Islet precursor cell (in vitro differentiated cells): ENCODE measurements around the gene SALL3.
"Not testable (repeated sequence)": the region's sequence is repeated elsewhere in the genome, so short reads cannot be mapped to it uniquely, and the experiment has no call there.

ENCODE experiments used
- DNase-seq: peaks from one replicate; pipeline ENCODE4 v3.0.0-alpha.2; 2018

The SALL3 gene

DNA sequence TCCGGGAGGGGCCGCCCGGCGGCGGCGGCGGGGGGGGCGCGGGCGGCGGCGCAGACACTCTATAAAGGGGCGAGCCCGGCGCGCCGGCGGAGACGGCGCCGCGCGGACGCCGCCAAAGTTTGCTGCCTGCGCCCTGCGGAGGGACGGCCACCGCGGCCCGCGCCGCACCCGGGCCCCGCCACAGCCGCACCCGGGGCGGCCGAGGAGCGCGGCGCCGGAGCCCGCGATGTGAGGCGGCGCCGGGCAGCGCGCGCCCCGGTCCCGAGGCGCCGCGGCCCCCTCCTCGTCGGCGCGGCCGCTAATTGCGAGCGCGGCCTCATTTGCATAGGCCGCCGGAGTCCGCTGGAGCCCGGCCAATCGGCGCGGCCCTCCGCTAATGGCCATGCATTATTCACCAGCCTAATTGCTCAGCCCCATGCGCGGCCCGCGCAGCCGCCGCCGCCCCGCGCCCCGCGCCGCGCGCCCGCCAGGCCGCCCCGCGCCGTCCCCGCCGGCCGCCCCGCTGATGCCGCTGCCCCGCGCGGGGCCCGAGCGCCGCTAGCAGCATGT is at the start of gene SALL3:
TSS of gene SALL3 (plus strand) at position 89 of the 549 bp plus-strand sequence. CDS start at position 546, 457 bp downstream.
- peak; percentile 82 for DNase-seq

DNA sequence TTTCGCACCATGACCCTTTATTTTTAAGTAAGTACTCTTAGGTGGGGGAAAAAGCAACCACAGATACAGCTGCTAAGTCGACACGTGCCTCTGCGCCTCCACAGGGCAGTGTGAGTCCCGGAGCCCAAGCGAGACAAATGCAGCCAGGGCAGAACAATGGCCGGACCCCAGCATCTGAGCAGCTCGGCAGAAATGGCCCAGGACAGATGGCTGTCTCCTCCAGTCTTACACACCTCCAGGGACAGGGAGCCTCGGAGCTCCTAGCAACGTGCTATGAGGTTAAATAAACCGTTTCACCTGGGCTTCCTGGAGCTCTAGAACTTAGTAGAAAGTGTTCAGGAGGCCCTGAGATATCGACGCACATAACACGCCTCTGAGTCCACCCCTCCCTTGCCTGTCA is 47.3 kb upstream of the SALL3 start:
- no peak for DNase-seq

DNA sequence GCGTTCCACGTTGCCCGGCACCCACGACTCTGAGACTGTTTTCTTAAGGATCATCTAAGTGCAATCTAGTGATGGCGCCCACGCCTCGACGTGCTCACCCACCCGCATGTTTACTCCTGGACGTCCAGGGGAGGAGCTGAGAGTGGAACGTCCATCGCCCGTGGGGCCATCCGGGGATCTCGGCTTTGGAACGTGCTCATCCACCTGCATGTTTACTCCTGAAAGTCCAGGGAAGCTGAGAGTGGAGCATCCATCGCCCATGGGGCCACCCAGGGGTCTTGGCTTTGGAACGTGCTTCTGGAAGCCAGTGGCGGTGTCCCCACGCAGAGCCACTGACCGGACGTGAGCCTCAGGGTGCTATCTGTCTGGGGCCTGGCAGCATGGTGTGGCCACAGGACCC is 45.6 kb upstream of the SALL3 start:
- no peak for DNase-seq

DNA sequence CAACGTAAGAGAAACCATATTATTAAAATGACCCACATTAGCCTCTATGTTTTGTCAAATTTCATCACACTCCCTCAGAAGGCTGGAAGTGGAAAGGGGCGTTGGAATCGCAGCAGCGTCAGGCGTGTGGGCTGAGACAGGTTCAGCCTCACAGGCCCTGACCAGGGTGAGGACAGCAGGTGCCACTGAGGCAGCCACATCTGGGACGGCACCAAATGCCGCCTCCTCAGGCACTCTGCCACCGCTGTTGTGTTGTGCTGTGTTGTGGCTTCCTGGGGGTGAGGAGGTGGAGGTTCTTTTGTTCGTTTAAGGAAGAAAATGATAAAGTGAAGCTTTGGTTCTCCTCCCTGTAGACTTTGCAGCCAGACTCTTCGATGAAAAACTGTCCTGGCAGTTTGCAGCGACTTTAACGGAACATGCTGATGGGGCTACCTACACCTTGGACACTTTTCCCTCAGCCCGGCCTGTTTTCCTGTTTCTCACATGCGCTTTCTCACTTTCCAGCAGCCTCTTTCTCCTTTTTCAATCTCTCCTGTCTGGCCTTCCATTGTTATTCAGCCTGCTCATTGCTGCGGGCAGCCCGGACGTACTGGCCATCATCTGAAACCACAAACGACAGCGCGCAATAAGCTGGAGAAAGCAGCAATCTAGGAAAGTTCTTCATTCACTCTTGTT is 44.9 kb upstream of the SALL3 start:
- no peak for DNase-seq

DNA sequence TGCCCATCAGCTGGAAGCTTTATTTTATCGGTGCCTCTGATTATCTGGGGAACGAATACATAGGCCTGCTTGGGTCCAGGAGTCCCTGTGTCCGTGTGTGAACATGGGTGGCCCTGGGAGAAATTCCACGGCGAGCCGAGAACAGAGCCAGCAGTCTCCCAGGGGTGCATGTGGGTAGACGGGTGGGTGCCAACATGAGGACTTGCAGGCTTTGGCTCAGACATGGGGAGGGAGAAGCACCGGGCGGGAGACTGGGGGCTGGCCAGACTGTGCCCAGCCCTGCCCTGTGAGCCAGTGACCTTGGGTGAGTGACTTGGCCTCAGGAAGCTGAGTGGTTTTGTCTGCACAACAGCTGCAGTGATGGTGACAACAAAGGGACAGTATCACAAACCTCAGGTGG is 44.2 kb upstream of the SALL3 start:
- no peak for DNase-seq

DNA sequence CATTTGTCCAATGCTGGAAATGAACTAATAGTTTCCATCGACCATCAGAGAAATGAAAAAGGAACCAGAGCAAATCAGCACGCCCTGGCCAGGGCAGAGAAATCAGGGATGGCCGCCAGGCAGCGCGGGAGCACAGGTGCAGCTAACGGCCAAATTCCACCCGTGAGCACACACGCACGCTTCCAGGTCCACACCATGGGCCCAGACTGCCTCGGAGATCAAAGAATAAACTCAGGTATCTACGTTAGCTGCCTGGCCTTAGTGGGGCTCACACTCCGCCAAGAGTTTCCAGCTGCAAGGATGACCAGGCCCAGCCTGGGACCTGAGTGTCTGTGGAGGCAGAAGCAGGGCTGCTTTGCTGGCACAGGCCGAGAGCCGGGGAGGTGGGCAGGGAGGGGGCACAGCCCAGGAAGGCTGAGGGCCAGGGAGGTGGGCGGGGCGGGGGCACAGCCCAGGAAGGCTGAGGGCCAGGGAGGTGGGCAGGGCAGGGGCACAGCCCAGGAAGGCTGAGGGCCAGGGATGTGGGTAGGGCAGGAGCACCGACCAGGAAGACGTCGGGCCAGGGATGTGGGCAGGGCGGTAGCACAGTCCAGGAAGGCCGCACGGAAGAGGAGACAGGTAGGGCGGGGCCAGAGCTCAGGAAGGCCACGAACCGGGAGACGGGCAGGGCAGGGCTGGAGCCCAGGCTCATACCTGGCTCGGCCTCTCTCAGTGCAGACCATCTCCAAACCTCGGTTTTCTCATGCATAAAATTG is 43.2 kb upstream of the SALL3 start:
- no peak for DNase-seq

DNA sequence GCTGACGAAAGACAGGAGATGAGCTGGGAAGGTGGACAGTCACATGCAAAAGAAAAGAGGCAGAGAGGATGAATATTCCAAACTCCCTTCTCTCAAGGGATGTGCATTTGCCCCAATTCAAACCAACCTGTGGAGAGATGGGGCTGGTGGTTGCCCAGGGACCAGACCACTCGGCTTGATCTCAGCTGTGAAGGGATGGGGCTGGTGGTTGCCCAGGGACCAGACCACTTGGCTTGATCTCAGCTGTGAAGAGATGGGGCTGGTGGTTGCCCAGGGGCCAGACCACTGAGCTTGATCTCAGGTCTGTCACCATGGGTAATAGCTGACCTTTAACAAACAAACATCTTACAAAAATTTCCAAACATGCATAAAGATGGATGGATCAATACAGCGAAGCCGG is 42.5 kb upstream of the SALL3 start:
- no peak for DNase-seq

DNA sequence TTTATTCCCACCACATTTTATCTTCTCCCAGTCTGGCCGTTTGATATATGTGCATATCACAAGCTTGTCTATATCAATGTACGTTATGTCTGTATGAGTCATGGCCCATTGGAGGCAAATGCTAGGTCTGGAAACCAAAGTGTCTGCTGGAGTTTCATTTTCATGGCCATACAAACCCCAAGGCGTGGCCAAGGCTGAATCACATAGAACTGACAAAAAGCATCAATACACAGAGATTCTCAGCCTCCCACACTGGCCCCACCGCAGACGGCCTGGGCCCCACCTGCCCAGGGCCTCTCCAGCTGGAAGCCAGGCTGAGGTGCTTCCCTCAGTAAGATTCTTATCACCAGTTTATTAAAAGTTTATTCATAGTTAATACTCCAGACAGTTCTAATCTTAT is 40.5 kb upstream of the SALL3 start:
- no peak for DNase-seq

DNA sequence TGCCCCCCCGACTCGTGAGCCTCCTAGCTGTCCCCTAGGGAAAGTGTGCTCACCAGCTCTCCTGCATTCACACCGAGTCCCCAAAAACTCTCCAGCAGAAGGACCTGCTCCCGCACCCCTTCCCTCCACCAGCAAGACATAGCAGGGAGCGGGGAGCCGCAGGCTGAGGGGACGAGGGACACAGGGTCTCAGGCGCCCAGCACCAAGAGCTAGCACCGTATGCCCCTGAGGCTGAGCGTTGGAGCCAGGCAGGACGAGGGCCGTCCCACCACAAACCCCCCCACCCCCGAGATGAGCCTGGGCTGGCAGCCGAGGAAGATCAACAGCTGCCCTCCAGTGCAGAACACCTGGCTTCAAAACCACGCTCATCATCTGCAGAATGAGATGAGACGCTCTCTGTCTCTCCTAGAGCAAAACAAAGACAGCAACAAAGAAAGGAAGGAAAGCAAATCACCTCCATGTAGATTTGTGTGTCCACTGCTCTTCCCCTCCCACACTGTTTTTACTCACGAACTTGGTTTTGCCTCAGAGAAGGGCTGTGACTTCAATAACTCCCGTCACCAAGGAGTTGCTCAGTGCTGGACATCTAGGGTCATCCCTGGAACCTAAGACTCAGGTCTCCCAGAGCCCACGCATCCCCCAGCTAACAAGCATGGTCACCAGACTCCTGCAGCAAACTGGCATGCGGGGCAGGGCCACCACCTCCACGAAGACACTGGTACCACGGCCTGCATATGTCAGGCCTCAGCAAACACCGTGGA is 39.7 kb upstream of the SALL3 start:
- no peak for DNase-seq

DNA sequence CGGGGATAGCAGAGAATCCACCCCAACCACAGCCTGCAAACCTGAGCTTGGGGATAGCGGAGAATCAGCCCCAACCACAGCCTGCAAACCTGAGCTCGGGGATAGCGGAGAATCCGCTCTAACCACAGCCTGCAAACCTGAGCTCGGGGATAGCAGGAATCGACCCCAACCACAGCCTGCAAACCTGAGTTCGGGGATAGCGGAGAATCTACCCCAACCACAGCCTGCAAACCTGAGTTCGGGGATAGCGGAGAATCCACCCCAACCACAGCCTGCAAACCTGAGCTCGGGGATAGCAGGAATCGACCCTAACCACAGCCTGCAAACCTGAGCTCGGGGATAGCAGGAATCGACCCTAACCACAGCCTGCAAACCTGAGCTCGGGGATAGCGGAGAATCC is 37.4 kb upstream of the SALL3 start:
- not testable (repeated sequence) for DNase-seq

DNA sequence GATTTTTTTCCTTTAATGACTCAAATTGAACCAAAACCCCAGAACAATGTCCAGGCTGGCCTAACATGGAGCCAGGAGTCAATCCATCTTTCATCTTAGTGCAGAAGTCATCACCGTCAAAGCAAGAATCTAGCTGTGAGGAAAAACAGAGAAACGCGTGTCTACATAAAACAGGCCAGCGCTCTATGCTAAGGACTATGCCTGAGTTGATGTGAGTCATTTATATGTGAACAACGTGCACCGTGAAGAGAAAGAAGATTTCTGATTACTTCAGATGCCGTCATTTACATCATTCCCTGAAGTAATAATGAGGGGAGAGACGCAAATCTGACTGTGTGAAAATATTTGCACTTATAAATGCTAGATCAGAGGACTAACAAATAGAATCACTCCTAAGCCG is 34.0 kb upstream of the SALL3 start:
- DNase-seq, result no peak

DNA sequence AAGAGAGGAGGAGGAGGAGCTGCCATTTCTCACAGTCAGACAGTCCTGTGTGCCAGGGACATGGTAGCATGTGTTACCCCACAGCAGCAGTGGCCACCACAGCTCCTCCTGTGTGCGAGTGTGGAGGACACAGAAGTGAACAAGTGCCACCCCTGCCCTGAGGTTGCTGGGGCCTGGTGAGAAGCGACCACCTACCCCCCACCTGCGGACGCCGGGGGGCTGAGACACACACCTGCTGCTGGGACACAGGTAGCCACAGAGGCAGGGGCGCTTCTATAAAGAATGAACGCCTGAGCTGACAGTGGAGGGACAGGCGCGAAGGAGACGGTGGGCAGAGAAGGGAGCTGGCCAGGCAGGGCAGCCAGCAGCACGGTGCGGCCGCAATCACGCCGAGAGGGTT is 32.3 kb upstream of the SALL3 start:
- DNase-seq, result no peak

DNA sequence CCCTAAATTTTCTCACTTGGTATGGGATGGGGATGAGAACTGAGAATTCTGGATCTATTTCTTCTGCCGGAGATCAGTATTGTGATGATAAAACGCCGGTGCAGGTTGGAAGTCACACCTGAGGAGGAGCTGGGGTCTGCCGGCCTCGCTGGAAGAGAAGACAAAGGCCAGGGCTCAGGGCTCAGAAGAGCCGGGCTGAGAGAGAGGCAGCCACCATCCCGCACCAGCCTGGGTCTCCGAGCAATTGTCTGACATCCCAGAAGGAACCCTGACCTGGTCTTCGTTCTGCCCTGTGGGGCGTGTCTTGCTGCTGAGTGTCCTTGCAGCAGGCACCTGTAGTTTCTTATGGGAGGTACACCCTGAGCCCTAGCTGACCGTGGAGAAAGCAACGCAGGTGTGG is 31.4 kb upstream of the SALL3 start:
- DNase-seq, result no peak

DNA sequence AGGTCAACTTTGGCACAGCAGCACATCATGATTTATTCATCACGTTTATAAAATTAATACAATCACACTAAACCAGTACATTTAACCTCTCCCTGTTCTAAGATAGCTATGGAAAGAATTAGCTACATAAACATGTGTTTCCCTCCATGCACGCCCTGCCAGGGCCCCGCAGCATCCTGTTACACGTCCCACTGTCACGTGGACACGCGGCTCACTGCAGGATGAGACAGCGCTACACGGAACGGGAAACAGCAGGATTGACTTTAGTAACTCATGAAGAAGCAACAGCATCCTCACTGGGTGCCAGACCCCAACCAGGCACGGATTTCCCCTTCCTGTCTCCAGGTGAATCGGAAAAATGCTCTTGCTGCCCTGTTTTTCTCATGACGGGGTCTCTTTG is 30.9 kb upstream of the SALL3 start:
- no peak for DNase-seq

DNA sequence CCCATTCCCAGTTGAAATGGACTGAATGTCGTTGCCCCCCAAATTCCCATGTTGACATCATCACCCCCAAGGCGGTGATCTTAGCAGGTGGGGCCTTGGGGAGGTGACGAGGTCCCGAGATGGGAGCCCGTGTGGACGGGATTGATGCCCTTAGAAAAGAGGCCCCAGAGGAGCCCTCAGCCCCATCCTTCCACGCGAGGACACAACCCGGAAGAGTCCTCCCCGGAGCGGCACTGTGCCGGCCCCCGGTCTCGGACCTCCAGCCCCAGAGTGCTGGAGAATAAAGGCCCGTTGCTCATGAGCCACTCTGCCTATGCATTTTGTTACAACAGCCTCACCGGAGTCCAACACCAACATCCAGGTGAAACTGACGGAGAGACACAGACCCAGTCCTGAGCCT is 30.4 kb upstream of the SALL3 start:
- DNase-seq, result no peak

DNA sequence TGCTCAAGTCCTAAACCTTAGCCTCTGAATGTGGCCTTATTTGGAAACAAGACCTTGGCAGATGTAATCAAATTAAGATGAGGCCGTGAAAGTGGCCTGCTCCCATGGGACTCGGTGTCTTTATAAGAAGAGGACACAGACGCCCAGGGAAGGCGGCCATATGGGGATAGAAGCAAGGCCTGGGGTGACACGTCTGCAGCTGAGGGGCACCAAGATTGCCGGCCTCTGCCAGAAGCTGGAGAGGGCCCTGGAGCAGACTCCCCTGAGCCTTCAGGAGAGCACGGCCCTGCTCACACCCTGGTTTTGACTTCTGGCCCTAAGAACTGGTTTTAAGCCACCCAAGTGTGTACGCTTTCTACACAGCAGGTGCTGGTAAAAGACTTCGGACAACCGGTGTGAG is 29.2 kb upstream of the SALL3 start:
- DNase-seq, result no peak

DNA sequence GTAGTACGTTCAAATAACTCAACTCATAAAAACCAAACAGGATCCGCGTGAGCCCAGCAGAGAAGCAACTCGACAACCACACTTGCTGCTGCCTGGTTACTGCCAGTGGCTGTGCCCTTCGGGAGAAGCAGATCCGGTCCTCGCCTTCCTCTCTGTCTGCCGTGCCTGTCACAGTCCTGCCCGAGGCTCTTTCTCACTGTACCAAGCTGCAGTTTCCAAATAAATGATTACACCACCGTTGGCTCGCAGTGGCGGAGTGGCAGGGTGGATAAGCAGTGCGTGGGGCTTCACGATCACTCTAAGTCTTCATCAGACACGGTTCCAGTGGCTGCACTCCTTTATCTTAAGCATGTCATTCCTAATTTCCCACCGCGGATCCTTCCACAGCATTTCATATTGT is 26.1 kb upstream of the SALL3 start:
- DNase-seq, result no peak

DNA sequence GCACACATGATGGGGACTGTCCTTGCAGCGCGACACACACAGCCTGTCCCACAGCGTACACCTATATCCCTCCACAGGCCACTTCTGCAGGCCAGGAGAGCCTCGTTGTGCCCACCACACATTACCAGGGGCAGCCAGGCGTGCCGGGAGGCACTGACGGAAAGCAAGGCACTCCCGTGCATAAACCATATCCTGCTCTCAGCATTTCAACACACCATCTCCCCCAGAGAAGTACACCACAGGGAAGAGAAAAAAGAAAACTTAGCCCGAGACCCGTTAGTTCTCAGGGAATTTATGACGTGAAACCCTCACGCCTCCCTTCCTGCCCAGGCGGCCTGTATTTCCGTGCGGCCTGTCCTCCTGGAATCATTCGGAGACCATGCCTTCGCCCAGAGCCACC is 24.6 kb upstream of the SALL3 start:
- DNase-seq, result no peak

DNA sequence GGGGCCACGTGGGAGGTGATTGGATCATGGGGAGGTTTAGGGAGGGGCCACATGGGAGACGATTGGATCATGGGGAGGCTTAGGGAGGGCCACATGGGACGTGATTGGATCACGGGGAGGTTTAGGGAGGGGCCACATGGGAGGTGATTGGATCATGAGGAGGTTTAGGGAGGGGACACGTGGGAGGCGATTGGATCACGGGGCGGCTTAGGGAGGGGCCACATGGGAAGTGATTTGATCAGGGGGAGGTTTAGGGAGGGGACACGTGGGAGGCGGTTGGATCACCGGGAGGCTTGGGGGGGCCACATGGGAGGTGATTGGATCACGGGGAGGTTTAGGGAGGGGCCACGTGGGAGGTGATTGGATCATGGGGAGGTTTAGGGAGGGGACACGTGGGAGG is 22.5 kb upstream of the SALL3 start:
- DNase-seq, result no peak

DNA sequence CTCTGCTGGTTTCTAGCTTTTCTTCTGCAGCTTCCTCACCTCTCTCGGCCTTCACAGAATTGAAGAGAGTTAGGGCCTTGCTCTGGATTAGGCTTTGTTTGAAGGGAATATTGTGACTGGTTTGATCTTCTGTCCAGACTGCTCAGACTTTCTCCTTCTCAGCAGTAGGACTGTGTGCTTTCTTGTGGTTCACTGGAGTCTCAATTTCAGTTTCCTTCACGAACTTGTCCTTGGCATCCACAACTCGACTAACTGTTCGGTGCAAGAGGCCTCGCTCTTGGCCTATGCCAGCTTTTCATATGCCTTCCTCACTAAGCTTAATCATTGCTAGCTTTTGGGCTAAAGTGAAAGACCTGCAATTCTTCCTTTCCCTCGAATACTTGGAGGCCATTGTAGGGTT is 18.9 kb upstream of the SALL3 start:
- no peak for DNase-seq

DNA sequence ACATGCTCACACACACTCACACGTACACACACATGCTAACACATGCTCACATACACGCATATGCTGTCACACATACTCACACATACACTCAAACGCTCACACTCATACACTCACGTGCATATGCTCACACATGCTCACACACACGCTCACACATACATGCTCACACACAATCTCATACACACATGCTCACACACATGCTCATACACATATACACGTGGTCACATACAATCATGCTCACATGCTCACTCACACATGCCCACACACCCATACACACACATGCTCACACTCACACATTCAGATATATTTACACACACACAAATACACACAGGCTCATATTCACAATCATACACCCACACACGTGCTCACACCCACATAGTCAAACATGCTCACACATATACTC is 17.5 kb upstream of the SALL3 start:
- no peak for DNase-seq

DNA sequence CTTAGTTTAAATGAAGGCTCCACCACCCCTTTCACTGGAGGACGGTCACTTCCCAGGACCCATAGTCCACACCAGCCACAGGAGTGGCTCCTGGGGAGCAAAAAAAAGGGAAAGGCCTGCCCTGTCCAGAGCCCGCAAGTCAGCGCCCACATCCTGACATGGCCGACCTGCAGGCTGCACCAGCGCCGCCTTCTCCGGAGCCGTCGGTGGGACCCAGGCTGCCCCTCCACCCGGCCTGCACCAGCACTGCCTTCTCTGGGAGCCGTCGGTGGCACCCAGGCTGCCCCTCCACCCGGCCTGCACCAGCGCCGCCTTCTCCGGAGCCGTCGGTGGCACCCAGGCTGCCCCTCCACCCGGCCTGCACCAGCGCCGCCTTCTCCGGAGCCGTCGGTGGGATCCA is 14.9 kb upstream of the SALL3 start:
- not testable (repeated sequence) for DNase-seq

DNA sequence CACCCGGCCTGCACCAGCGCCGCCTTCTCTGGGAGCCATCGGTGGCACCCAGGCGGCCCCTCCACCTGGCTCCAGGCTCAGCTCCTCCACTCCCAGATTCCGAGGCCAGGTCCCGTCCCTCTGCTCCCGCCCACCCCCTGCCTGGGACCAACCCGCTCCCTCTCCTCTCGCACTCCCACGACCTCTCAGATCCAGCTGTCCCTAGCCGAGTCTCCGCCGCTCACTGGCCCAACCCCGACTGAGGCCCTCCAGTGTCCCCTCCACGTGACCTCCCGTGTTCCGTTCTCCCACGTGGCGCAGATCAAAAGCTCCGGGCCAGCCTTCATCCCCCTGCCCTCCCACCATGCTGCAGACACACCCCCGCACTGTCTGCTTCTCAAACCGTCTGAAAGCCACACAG is 14.4 kb upstream of the SALL3 start:
- DNase-seq, result no peak
